Breast epithelium (tissue), 3 donors: ENCODE results near the gene TMIE.
"Not testable (repeated sequence)": the region's sequence is repeated elsewhere in the genome, so short reads cannot be mapped to it uniquely, and the experiment has no call there.

Experiments
- CTCF ChIP-seq, 3 donors: fragments of 450-650 bp; IDR thresholded peaks; one replicate each; pipeline ENCODE4 v1.5.1; 2016 to 2017; ENCODE audit warnings: antibody characterized with exemption in 3 of 3, mild to moderate bottlenecking in 3 of 3, moderate library complexity in 3 of 3
- POLR2A ChIP-seq: fragments of 450-650 bp; IDR thresholded peaks from one replicate; pipeline ENCODE4 v1.6.1; 2016; ENCODE audit warnings: antibody characterized with exemption, mild to moderate bottlenecking, moderate library complexity

- TF ChIP-seq CTCF (IDR thresholded peaks at IDR 0.05); POLR2A: not testable (repeated sequence)
These were observed 3.2 kb downstream of the TMIE start for GRCh38 chr3:46704346-46704745.
